ENCODE data around the gene RERE.

Gene RERE

GRCh38 chr1:8716238-8716637 lies 101.2 kb downstream of the RERE start:
- no peaks in the 10 kb centered on the region for H3K27me3 ChIP-seq (ENCODE audit: insufficient read depth, low read length)
- no peak overlapping the region for H3K23ac ChIP-seq (ENCODE audit: low read length)
- no peak overlapping the region for H2BK5ac ChIP-seq (ENCODE audit: low read depth, low read length, poor library complexity)
- H2BK120ac ChIP-seq (ENCODE audit: insufficient read depth, low read length, poor library complexity): no peak overlapping the region
- no peaks in the 10 kb centered on the region for H3K36me3 ChIP-seq (ENCODE audit: control insufficient read depth in 1 of 2, insufficient read depth in 2 of 2, low read length in 2 of 2)
- H3K4me2 ChIP-seq (ENCODE audit: low read length): no peak overlapping the region
- no peak overlapping the region for H2AFZ ChIP-seq (ENCODE audit: insufficient read depth, low read length, poor library complexity)
- H3K4me1 ChIP-seq (ENCODE audit: control insufficient read depth in 1 of 2, insufficient read depth in 2 of 2, low read length in 2 of 2): no peaks in the 10 kb centered on the region
- H3K9me3 ChIP-seq (ENCODE audit: insufficient read depth, low read depth, low read length): no peaks in the 10 kb centered on the region
- no peak overlapping the region for H3K14ac ChIP-seq (ENCODE audit: low read length)
- H3K79me2 ChIP-seq (ENCODE audit: control insufficient read depth, insufficient read depth, low read length, poor library complexity): no peaks in the 10 kb centered on the region
- no peak overlapping the region for H4K91ac ChIP-seq (ENCODE audit: low read depth, low read length)
- H3K4ac ChIP-seq (ENCODE audit: low read depth, low read length): no peak overlapping the region
- no peak for DNase-seq
- no peak overlapping the region for H3K27ac ChIP-seq (ENCODE audit: low read depth, low read length)
- no CpG with 5 or more reads among the region's 1 CpG for WGBS (ENCODE audit: extremely low coverage, insufficient coverage, insufficient read length)
- H4K8ac ChIP-seq (ENCODE audit: low read depth, low read length): no peak overlapping the region
- no peak overlapping the region for H3K4me3 ChIP-seq (ENCODE audit: low read depth, low read length)
- no peak overlapping the region for H2AK5ac ChIP-seq (ENCODE audit: low read length)
- no peak overlapping the region for H3K9ac ChIP-seq (ENCODE audit: low read length)
- no peaks in the 10 kb centered on the region for H3K79me1 ChIP-seq (ENCODE audit: low read length)
- H3K18ac ChIP-seq (ENCODE audit: low read length): no peak overlapping the region
- H4K12ac ChIP-seq (ENCODE audit: low read depth, low read length): no peak overlapping the region
- H2BK12ac ChIP-seq (ENCODE audit: low read length): no peak overlapping the region

DNA sequence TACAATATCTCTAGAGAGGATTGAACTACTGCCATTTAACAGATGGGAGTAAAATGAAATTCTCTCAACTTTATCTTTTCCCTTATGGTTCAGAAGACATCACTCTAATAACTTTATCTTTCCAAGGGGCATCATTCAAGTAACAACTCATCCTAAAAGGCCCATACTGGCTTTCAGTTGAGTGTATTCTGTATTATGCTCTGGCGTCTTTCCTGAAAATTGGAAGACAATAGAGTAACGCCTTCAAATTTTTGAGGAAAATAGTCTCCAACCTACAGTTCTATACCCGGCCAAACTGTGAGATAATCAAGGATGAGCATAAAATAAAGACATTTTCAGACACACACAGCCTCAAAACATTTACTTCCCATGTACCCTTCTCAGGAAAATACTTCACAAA lies 103.3 kb downstream of the RERE start:
- Histone ChIP-seq H4K91ac (ENCODE audit: low read depth, low read length) (no peak overlapping the region), H2BK5ac (ENCODE audit: low read depth, low read length, poor library complexity) (no peak overlapping the region), H4K12ac (ENCODE audit: low read depth, low read length) (no peak overlapping the region), H2AFZ (ENCODE audit: insufficient read depth, low read length, poor library complexity) (no peak overlapping the region), H3K4ac (ENCODE audit: low read depth, low read length) (no peak overlapping the region), H2BK120ac (ENCODE audit: insufficient read depth, low read length, poor library complexity) (no peak overlapping the region), H3K4me2 (ENCODE audit: low read length) (no peak overlapping the region), H4K8ac (ENCODE audit: low read depth, low read length) (no peak overlapping the region), H3K27ac (ENCODE audit: low read depth, low read length) (no peak overlapping the region), H3K18ac (ENCODE audit: low read length) (no peak overlapping the region), H3K36me3 (ENCODE audit: control insufficient read depth in 1 of 2, insufficient read depth in 2 of 2, low read length in 2 of 2) (no peaks in the 10 kb centered on the region), H3K4me3 (ENCODE audit: low read depth, low read length) (no peak overlapping the region), H2BK12ac (ENCODE audit: low read length) (no peak overlapping the region), H3K79me1 (ENCODE audit: low read length) (peaks cover 4% of the 10 kb centered on the region), H3K79me2 (ENCODE audit: control insufficient read depth, insufficient read depth, low read length, poor library complexity) (peaks cover 3% of the 10 kb centered on the region), H3K4me1 (ENCODE audit: control insufficient read depth in 1 of 2, insufficient read depth in 2 of 2, low read length in 2 of 2) (no peaks in the 10 kb centered on the region), H3K14ac (ENCODE audit: low read length) (no peak overlapping the region), H3K9me3 (ENCODE audit: insufficient read depth, low read depth, low read length) (no peaks in the 10 kb centered on the region), H2AK5ac (ENCODE audit: low read length) (no peak overlapping the region), H3K23ac (ENCODE audit: low read length) (no peak overlapping the region), H3K27me3 (ENCODE audit: insufficient read depth, low read length) (no peaks in the 10 kb centered on the region), H3K9ac (ENCODE audit: low read length) (no peak overlapping the region)
- DNase-seq: no peak
- no CpG with 5 or more reads among the region's 3 CpGs for WGBS (ENCODE audit: extremely low coverage, insufficient coverage, insufficient read length)

DNA sequence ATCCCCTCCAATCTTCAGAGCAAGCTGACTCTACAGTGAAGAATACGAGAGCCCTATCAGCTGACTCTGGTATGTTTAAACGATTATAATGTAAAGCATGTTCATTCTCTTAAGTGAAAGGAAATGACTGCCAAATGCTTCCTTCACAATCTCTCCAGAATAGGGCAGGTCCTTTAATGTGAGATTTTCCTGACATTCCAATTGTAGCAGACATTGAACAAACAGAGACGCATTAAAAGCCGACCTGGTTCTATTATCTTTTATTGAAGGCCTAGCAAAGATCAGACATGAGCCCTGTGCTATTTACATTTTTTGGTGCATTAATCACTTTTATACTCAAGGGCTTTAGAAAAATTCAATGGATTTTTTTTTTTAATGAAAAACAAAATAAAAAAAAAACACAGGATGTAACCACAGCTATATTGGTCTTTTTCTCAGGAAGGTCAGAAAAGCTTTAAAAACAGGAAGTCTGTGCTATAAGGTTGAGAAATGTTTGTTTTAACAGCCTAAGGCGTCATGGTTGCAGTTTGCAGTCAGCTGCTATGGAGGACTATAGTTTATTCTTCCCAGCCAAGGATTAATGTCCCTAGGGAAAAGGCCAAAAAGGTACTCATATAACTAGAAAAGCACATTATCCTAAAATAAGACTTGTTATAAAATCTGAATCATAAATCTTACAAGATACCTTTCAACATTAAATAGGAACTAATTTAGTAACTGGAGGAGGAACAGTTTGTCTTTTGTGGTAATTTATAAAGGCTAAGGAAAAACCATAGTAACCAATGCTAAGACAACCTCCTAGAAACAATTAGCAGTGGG lies 104.8 kb downstream of the RERE start:
- Histone ChIP-seq H2BK120ac (ENCODE audit: insufficient read depth, low read length, poor library complexity) (no peak overlapping the region), H3K9me3 (ENCODE audit: insufficient read depth, low read depth, low read length) (no peaks in the 10 kb centered on the region), H4K12ac (ENCODE audit: low read depth, low read length) (no peak overlapping the region), H3K4ac (ENCODE audit: low read depth, low read length) (no peak overlapping the region), H2BK5ac (ENCODE audit: low read depth, low read length, poor library complexity) (no peak overlapping the region), H4K91ac (ENCODE audit: low read depth, low read length) (no peak overlapping the region), H3K14ac (ENCODE audit: low read length) (no peak overlapping the region), H4K8ac (ENCODE audit: low read depth, low read length) (no peak overlapping the region), H3K36me3 (ENCODE audit: control insufficient read depth in 1 of 2, insufficient read depth in 2 of 2, low read length in 2 of 2) (no peaks in the 10 kb centered on the region), H2BK12ac (ENCODE audit: low read length) (no peak overlapping the region), H3K4me3 (ENCODE audit: low read depth, low read length) (no peak overlapping the region), H2AFZ (ENCODE audit: insufficient read depth, low read length, poor library complexity) (no peak overlapping the region), H3K27me3 (ENCODE audit: insufficient read depth, low read length) (no peaks in the 10 kb centered on the region), H3K27ac (ENCODE audit: low read depth, low read length) (peak overlapping the region; percentile 66), H3K23ac (ENCODE audit: low read length) (no peak overlapping the region), H3K4me1 (ENCODE audit: control insufficient read depth in 1 of 2, insufficient read depth in 2 of 2, low read length in 2 of 2) (peaks cover 5 to 7% of the 10 kb centered on the region in 2 experiments), H3K18ac (ENCODE audit: low read length) (no peak overlapping the region), H3K9ac (ENCODE audit: low read length) (no peak overlapping the region), H3K4me2 (ENCODE audit: low read length) (peak overlapping the region; percentile 36), H3K79me2 (ENCODE audit: control insufficient read depth, insufficient read depth, low read length, poor library complexity) (peaks cover 6% of the 10 kb centered on the region), H3K79me1 (ENCODE audit: low read length) (peaks cover 7% of the 10 kb centered on the region), H2AK5ac (ENCODE audit: low read length) (no peak overlapping the region)
- DNase-seq: peak in 1 of 2 donors; percentile 47
- WGBS (ENCODE audit: extremely low coverage, insufficient coverage, insufficient read length): no CpG with 5 or more reads among the region's 5 CpGs

DNA sequence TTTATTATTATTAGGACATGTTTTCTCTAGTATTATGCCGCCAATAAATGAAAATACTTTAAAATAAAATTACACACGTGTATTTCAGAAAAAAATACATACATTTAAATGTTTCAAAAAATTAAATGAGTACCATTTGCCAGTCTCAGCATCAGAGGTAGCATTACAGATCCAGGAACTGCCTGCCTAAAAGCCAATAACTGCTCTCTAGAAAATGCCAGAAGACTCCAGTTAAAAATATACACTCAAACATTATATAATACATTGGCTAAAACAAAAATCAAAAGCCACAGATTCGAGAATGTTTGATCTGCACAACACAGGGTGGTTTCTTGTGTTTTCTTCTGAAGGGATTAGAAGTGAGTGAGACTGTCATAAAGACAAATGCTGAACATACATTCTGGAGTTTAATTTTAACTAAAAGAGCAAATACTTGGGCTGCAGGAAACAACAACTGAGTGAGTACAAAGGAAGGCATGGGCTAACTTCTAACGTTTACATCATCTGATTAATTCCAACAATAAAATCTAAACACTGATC lies 105.5 kb downstream of the RERE start:
- H2AK5ac ChIP-seq (ENCODE audit: low read length): no peak overlapping the region
- no CpG with 5 or more reads among the region's 4 CpGs for WGBS (ENCODE audit: extremely low coverage, insufficient coverage, insufficient read length)
- H2BK12ac ChIP-seq (ENCODE audit: low read length): no peak overlapping the region
- H3K18ac ChIP-seq (ENCODE audit: low read length): no peak overlapping the region
- H2BK5ac ChIP-seq (ENCODE audit: low read depth, low read length, poor library complexity): no peak overlapping the region
- H3K4ac ChIP-seq (ENCODE audit: low read depth, low read length): no peak overlapping the region
- H4K12ac ChIP-seq (ENCODE audit: low read depth, low read length): no peak overlapping the region
- H3K4me1 ChIP-seq (ENCODE audit: control insufficient read depth in 1 of 2, insufficient read depth in 2 of 2, low read length in 2 of 2): peaks cover 9 to 10% of the 10 kb centered on the region in 2 experiments
- H4K91ac ChIP-seq (ENCODE audit: low read depth, low read length): no peak overlapping the region
- H3K9me3 ChIP-seq (ENCODE audit: insufficient read depth, low read depth, low read length): no peaks in the 10 kb centered on the region
- H4K8ac ChIP-seq (ENCODE audit: low read depth, low read length): no peak overlapping the region
- no peak overlapping the region for H3K9ac ChIP-seq (ENCODE audit: low read length)
- H2AFZ ChIP-seq (ENCODE audit: insufficient read depth, low read length, poor library complexity): no peak overlapping the region
- peak overlapping the region; percentile 66 for H3K27ac ChIP-seq (ENCODE audit: low read depth, low read length)
- no peak overlapping the region for H3K4me3 ChIP-seq (ENCODE audit: low read depth, low read length)
- no peak overlapping the region for H2BK120ac ChIP-seq (ENCODE audit: insufficient read depth, low read length, poor library complexity)
- H3K79me1 ChIP-seq (ENCODE audit: low read length): peaks cover 10% of the 10 kb centered on the region
- H3K27me3 ChIP-seq (ENCODE audit: insufficient read depth, low read length): no peaks in the 10 kb centered on the region
- no peak overlapping the region for H3K14ac ChIP-seq (ENCODE audit: low read length)
- H3K36me3 ChIP-seq (ENCODE audit: control insufficient read depth in 1 of 2, insufficient read depth in 2 of 2, low read length in 2 of 2): no peaks in the 10 kb centered on the region
- no peak overlapping the region for H3K23ac ChIP-seq (ENCODE audit: low read length)
- H3K79me2 ChIP-seq (ENCODE audit: control insufficient read depth, insufficient read depth, low read length, poor library complexity): peaks cover 6% of the 10 kb centered on the region
- DNase-seq: no peak
- peak overlapping the region; percentile 36 for H3K4me2 ChIP-seq (ENCODE audit: low read length)
